ENCODE data around the gene EFNA3.
"Not testable (repeated sequence)": the region's sequence is repeated elsewhere in the genome, so short reads cannot be mapped to it uniquely, and the experiment has no call there.

The EFNA3 gene

DNA sequence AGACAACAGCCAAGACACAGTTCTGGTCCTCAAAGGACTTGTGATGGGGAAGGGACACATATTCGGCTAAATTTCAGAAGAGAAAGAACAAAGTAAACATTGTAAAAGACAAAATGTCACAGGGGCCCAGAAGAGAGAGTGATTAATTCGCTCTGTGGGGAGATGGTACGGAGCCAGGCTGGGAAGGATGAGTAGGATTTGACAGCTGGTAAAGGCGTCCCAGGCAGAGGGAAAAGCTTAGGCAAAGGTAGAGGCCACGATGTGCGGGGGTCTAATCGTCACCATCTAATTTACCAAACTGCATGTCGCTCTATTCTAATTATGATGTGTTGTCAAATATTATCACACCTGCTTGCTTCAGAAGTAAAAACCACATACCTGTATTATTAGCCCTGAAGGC is 31.7 kb downstream of the EFNA3 start:
- H3K4me3 ChIP-seq (ENCODE audit: low read depth, low read length): no peak overlapping the region
- DNase-seq (ENCODE audit: low read depth): no peak
- TF ChIP-seq, protein P1, sequence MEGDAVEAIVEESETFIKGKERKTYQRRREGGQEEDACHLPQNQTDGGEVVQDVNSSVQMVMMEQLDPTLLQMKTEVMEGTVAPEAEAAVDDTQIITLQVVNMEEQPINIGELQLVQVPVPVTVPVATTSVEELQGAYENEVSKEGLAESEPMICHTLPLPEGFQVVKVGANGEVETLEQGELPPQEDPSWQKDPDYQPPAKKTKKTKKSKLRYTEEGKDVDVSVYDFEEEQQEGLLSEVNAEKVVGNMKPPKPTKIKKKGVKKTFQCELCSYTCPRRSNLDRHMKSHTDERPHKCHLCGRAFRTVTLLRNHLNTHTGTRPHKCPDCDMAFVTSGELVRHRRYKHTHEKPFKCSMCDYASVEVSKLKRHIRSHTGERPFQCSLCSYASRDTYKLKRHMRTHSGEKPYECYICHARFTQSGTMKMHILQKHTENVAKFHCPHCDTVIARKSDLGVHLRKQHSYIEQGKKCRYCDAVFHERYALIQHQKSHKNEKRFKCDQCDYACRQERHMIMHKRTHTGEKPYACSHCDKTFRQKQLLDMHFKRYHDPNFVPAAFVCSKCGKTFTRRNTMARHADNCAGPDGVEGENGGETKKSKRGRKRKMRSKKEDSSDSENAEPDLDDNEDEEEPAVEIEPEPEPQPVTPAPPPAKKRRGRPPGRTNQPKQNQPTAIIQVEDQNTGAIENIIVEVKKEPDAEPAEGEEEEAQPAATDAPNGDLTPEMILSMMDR (IDR thresholded peaks at IDR 0.05; ENCODE audit: low read depth, low read length, missing control alignments): no peak

DNA sequence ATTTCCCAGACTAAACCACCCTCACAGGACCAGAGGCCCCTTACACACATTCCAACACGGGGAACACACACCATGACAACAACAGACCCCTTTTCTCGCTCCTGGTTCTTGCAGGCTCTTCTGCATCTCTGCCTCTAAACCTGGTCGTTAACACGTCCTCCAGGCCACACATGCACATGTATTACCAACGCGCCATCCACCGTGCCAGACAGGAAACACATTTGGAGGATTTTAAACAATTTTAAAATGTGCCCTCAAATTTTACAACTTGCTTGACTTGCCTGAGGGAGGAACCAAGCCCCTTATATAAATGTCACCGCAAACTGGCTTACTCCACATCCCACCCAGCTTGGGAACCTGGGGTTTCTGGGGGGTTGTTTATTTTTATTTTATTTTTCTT is 32.2 kb downstream of the EFNA3 start:
- no peak for DNase-seq (ENCODE audit: low read depth)
- TF ChIP-seq, protein P1 (IDR thresholded peaks at IDR 0.05; ENCODE audit: low read depth, low read length, missing control alignments): no peak
- no peak overlapping the region for H3K4me3 ChIP-seq (ENCODE audit: low read depth, low read length)

DNA sequence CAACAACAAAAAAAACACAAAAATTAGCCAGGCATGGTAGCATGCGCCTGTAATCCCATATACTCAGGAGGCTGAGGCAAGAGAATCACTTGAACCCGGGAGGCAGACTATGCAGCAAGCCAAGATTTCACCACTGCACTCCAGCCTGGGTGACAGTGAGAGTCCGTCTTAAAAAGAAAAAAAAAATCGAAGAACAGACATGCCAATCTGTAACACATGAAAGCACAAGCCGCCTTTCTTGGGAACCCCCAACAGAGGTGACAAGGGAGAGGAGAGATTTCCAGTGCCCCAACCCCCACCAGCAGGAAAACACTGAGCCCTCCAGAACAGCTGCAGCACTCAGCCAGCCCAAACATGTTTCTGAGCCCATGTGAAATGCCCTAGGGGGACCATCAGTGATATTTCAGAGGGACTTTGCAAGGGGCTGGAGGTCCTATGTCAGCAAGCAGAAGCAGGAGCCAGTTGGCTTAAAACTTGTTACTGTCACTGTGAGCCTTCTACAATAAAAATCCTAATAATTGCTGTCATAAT is 34.9 kb downstream of the EFNA3 start:
- no peak for DNase-seq (ENCODE audit: low read depth)
- TF ChIP-seq, protein P1 (IDR thresholded peaks at IDR 0.05; ENCODE audit: low read depth, low read length, missing control alignments): no peak
- H3K4me3 ChIP-seq (ENCODE audit: low read depth, low read length): no peak overlapping the region

DNA sequence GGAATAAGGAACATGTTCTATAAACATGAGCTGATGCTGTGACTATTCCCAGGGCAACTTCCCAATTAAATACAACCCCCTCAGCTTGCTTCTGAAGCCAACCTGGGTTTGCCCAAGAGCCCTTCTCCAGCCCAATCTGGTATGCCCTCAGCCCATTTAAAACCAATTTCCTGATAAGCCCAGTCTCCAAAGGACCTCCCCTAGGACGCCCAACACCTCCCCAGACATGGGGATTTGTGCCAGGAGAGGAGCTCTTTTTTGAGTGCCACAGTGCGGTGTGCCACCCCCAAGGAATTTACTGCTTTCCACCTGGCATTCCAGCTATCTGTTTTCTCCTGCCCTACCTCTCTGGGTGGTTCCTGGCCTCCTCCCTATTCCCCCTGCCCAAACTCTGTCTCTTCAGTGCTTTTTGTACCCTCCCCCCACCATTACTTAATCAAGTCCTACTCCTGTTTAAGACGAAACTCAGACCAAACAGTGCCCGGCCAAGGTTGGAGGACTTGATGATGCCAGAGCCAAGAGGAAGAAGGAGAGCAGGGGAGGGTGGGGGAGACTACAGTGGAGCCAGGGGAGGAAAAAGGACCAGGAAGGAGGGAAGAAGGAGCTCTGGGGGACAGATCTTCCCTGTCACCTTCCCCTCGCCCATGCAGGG is 37.6 kb downstream of the EFNA3 start:
- no peak for DNase-seq (ENCODE audit: low read depth)
- TF ChIP-seq, protein P1 (IDR thresholded peaks at IDR 0.05; ENCODE audit: low read depth, low read length, missing control alignments): no peak

DNA sequence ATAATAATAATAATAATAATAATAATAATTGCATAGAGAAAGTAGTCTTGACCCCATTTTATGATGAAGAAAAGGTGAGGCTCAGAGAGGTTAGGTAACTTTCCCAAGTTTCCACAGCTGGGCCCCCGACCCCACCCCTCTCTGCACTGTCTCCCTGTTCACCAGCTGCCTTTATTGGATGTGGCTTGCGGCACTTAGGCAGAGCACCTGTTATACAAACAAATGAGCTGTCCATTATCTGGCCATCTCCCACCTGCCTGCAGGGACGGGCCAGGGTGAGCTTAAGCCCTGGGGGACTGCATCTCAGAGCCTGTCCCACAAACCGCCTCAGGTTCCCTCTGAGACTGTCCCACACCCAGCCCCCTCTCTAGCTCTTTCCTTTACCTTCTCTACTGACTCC is 39.0 kb downstream of the EFNA3 start:
- DNase-seq (ENCODE audit: low read depth): no peak
- TF ChIP-seq, protein P1 (IDR thresholded peaks at IDR 0.05; ENCODE audit: low read depth, low read length, missing control alignments): no peak
- H3K4me3 ChIP-seq (ENCODE audit: low read depth, low read length): no peak overlapping the region

More for the DNA sequence above, 37.6 kb downstream of the EFNA3 start:
- H3K4me3 ChIP-seq (ENCODE audit: low read depth, low read length): no peak overlapping the region

DNA sequence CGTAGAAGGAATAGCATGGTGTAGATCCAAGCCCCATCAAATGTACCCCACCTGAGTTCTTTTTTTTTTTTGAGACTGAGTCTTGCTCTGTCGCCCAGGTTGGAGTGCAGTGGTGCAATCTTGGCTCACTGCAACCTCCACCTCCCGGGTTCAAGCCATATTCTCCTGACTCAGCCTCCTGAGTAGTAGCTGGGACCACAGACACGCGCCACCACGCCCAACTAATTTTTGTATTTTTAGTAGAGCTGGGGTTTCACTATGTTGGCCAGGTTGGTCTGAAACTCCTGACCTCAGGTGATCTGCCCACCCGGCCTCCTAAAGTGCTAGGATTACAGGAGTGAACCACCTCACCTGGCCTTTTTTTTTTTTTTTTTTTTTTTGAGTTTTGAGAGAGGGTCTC is 39.5 kb downstream of the EFNA3 start:
- not testable (repeated sequence) for DNase-seq (ENCODE audit: low read depth); H3K4me3 ChIP-seq (ENCODE audit: low read depth, low read length)

DNA sequence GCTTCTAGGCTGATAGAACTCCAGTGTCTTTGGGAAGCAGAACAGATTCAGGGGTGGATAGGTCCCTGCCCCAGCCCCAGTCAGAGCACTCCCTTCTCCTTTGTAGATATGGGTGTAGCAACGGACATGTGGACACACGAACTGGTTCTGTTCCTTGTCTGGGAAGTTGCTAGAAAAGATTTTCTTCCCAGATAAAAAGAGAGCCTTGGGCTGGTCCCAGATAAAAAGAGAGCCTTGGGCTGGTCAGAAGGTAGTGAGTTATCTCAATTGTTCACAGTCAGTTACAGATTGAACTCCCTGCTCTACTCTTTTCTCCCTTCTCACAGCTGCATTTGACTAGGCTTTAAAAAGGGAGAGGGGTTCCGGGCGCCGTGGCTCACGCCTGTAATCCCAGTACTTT is 41.6 kb downstream of the EFNA3 start:
- TF ChIP-seq, protein P1 (IDR thresholded peaks at IDR 0.05; ENCODE audit: low read depth, low read length, missing control alignments): no peak
- H3K4me3 ChIP-seq (ENCODE audit: low read depth, low read length): no peak overlapping the region
- no peak for DNase-seq (ENCODE audit: low read depth)
